K562 (cell line): ENCODE data around the gene ZNF319.

ENCODE experiments used
- ERF ChIP-seq: fragments of 450-650 bp; formaldehyde crosslinking; IDR thresholded peaks from 2 replicates; pipeline ENCODE4 v1.4.0; 2020; ENCODE audit warnings: mild to moderate bottlenecking, mixed read lengths
- POLR2A ChIP-seq: fragments of 450-650 bp; conservative IDR thresholded peaks from 2 replicates; pipeline ENCODE4 v1.6.1; 2016

DNA sequence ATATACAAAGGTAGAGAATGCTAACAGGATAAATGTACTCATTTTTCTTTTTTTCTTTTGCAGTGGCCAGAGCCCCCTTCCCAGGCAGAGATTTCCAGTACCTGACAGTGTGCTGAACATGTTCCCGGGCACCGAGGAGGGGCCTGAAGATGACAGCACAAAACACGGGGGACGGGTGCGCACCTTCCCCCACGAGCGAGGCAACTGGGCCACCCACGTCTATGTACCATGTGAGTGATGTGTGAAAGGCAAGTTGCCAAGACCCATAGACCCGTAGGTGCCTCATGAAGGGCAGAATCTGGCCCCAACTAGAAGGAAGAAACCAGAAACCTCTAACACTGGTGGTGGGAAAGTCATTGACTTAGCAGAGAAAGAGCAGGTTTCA is 1.9 kb upstream of the ZNF319 start:
- TF ChIP-seq POLR2A = no peak
- TF ChIP-seq ERF (CRISPR knock-in tag) = no peak
